ES-I3 (cell line): Measurements from ENCODE around the gene HOXA11.

Source experiments
- H3K36me3 ChIP-seq: 2 replicates; pipeline ENCODE4 v1.6.1; 2013; ENCODE audit warnings: mild to moderate bottlenecking, low read length, control low read depth, moderate library complexity; ENCODE audit not compliant: insufficient read depth
- H3K4me1 ChIP-seq: 2 replicates; pipeline ENCODE4 v1.6.1; 2013; ENCODE audit warnings: mild to moderate bottlenecking, control low read depth, low read length; ENCODE audit not compliant: insufficient read depth
- H3K9ac ChIP-seq: 2 replicates; pipeline ENCODE4 v1.6.1; 2013; ENCODE audit warnings: low read depth, mild to moderate bottlenecking, low read length, moderate library complexity
- H3K9me3 ChIP-seq: 2 replicates; pipeline ENCODE4 v1.6.1; 2013; ENCODE audit warnings: mild to moderate bottlenecking, low read length, moderate library complexity; ENCODE audit not compliant: control insufficient read depth, insufficient read depth

The HOXA11 gene

DNA sequence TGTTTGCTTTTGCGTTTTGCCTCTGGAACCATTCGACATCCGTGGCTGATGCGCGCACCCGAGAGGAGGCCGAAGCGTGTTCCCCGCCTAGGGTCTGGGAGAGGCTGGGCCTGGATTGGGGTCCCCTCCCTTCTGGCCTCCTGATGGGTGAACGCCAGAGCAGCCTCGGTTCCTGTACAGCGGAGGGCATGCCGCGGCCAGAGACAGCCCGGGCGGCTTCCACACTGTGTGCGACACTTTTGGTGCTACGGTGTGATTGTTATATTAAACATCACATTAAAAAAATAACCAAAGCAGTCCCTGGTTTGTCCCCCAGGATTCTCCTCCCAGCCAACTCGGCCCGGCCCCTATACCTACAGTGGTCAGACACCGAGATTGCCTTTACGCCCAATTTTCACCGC is 24.9 kb downstream of the HOXA11 start:
- no peaks in the 10 kb centered on the region for H3K36me3 ChIP-seq

DNA sequence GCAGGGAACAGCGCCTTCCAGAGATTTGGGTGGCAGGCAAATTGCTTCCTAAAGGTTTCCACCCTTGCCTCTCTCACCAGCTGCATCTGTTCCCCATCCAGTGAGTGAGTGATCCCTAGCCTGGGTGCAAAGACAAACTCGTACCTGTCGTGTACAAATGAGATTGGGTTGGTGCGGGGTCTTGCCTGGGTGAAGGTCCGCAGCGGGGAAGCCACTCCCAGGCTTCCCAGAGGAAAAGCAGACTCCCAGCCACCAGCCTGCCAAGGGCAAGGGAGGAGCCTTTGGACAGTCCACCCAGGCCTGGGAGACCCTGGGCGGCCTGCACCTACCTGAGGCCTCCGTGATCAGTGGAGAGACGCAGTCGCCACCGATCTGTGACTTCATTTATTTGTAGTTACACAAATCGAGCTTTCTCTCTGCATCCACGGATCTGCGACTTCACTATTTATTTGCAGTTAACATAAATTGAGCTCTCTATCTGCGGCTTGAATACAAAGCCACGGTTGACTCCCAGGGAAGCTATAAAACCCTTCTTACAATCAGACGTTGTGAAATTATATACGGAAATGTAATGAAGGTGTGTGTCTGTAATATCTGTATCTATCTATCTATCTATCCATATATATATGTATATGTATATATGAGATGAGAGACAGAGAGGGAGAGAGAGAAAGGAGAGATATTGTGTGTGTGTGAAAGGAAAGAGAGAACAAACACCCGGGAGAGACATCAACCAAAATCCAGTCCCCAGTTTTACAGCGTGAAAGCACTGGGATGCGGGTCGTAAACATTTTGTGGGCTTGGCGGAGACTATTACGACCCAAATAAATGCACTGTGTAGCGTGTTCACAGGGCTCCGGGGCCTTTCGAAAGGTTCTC is 25.5 kb downstream of the HOXA11 start:
- no peak overlapping the region for H3K9ac ChIP-seq
- H3K9me3 ChIP-seq: peaks cover 3% of the 10 kb centered on the region; the same call in 1 of the 2 replicates
- no peaks in the 10 kb centered on the region for H3K4me1 ChIP-seq
- no peaks in the 10 kb centered on the region for H3K36me3 ChIP-seq

More for the DNA sequence above, 24.9 kb downstream of the HOXA11 start:
- Histone ChIP-seq H3K9me3 (peaks cover 3% of the 10 kb centered on the region; the same call in 1 of the 2 replicates), H3K4me1 (no peaks in the 10 kb centered on the region), H3K9ac (peak overlapping the region; percentile 61; the same call in 1 of the 2 replicates)

DNA sequence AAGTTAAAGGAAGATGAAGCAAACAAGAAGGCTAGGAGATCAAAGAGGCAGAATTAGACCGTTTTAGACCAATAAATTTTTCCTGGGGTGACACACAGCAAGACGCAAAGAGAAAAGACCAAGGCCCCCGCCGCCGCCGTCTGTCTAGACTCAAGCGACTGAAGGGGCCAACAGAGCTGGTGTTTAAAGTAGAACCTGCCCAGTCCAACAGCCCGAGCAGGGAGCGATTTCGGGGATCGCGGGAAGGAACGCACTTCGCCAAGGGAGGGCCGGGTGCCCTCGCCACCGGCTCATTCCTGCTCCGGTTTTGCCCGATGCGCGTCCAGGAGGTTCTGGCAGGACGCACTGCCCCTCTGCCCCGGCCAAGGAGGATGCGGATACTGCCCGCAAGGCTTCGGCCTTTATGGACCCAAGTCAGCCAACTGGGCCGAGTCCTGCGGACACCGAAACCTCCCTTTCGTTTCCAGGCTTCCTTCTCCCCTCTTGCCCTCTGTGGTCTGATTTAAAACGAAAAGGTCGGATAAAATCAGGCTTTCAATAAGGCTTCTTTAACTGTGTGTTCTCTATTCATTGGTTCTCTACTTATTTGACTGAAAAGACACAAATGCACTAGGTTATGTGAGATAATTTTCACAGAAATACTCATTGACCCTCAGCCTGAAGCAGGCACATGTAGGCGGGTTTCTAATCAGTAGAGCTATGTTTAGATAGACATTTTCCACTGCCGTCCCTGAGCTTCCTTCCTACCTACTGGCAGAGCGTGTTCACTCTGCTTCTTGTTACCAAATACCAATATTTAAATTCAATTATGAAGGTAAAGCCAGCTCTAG is 26.4 kb downstream of the HOXA11 start:
- no peak overlapping the region for H3K9ac ChIP-seq
- no peaks in the 10 kb centered on the region for H3K4me1 ChIP-seq
- no peaks in the 10 kb centered on the region for H3K36me3 ChIP-seq
- peaks cover 3% of the 10 kb centered on the region; the same call in 1 of the 2 replicates for H3K9me3 ChIP-seq

DNA sequence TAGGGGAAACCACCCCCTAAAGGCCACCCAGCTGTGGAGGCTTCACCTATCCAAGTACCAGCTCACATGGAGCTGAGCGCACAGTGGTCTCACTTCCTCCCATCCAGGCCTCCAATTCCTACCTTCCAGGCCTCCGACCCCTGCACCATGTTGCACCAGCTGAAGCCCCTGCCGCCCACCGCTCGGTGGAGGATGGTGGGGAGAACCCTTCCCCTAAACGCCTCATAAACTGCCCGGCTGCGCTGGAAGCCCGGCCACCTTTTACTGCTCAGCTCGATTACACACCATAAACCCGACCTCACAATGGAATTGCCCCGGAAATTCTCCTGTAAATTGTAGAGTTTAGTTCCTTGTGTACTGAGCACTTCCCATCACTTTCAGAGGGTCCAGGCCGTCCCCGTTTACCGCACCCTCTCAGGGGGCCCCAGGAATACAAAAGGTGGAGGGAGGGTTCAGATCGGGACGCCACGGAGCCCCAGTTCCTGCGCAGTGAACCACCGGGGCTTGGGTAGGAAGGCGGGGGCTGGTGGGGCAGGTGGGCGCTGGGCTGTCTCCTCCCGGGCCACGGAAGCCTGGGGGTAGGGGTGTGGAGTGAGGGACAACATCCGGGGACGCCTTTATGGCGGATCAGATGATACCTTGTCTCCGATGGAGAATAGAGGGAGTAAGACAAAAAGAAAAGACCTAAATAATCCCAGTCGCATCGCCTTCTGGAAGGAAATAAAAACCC is 27.2 kb downstream of the HOXA11 start:
- no peak overlapping the region for H3K9ac ChIP-seq
- no peaks in the 10 kb centered on the region for H3K36me3 ChIP-seq
- H3K9me3 ChIP-seq: peaks cover 3% of the 10 kb centered on the region; the same call in 1 of the 2 replicates
- H3K4me1 ChIP-seq: no peaks in the 10 kb centered on the region

DNA sequence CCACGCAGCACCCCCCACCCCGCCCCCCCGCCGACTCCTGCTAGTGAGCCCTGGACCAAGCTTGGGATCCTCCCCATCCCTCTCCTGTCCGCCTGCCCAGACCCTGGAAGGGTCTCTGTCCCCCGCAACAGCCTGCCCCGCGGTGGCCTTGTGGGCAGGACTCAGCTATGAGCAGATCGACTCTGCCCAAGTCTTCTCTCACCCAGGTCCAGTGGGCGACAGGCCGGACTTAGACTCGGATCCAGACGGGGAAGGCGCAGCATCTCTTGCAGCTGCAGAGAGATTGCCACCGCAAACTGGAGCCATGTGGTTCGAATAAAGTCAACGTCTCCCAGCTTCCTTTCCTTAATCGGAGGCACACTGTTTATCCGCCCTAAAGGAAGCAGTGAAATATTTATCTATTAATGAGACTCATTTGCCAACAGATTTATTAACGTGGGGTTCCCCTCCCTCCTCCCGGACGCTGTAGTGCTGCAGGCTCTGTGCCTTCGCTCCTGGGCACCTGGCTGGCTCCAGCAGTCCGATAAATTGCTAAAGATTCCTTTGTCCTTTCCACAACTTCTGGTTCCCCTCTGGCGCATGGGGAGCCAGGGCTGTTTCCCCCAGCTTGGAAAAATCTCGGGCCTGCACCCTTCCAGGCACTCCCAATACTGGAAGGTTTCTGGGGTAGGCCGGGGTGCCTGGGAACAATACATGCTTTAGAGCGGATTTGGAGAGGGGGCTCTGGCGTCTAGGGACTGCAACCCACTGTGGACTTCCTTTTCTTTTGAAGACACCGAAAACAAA is 27.9 kb downstream of the HOXA11 start:
- Histone ChIP-seq H3K4me1 (no peaks in the 10 kb centered on the region), H3K9ac (no peak overlapping the region), H3K36me3 (no peaks in the 10 kb centered on the region), H3K9me3 (peaks cover 3% of the 10 kb centered on the region; the same call in 1 of the 2 replicates)

DNA sequence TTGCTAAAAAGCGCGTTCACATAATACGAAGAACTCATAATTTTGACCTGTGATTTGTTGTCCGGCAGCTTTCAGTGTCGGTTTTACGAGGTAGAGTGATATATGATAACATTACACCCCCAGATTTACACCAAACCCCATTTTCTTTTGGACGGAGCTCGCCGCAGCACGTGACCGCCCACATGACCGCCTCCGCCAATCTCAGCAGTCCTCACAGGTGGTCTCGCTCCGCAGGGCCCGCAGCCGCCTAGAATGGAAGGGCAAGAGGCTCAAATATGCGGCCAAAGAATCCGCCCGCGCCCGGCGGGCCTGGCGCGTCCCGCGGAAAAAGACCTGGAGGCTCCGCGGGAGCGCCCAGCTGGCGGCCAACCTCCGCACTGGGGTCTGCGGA is 28.5 kb downstream of the HOXA11 start, which contains the start of gene HOXA7:
Gene HOXA7 (minus strand): TSS at position 168 of the 391 bp plus-strand sequence. CDS start 130 bp downstream, at position 38.
- peak within 1 kb of the TSS; percentile 43; the same call in 1 of the 2 replicates for H3K9ac ChIP-seq
- peaks cover 3% of the 10 kb centered on the region; the same call in 1 of the 2 replicates for H3K9me3 ChIP-seq

DNA sequence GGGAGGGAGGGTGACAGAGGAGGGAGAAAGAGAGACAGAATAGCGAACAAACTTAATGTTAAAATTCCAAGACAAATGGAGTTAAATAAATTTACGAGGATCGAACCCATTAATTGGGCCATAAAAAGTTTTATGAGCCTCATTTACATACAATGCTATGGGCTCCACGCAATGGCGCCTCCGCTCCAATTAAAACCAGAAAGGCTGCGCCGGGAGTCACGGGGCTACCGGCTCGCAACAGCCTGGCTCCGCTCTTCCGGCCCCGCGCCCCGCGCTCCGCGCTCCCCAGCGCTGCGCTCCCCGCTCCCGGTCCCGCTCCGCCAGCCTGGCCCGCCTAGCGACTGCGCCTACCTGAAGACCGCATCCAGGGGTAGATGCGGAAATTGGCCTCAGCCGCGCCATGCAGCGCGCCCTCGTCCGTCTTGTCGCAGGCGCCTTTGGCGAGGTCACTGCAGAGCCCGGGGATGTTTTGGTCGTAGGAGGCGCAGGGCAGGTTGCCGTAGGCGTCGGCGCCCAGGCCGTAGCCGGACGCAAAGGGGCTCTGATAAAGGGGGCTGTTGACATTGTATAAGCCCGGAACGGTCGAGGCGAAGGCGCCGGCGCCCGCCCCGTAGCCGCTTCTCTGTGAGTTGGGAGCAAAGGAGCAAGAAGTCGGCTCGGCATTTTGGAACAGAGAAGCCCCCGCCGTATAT is 29.1 kb downstream of the HOXA11 start:
- H3K9me3 ChIP-seq: peaks cover 3% of the 10 kb centered on the region; the same call in 1 of the 2 replicates
- no peaks in the 10 kb centered on the region for H3K4me1 ChIP-seq
- no peaks in the 10 kb centered on the region for H3K36me3 ChIP-seq
- H3K9ac ChIP-seq: peak overlapping the region; percentile 43; the same call in 1 of the 2 replicates

More for the DNA sequence above, 28.5 kb downstream of the HOXA11 start, which contains the start of gene HOXA7:
- H3K4me1 ChIP-seq: no peaks in the 10 kb centered on the region
- no peaks in the 10 kb centered on the region for H3K36me3 ChIP-seq

DNA sequence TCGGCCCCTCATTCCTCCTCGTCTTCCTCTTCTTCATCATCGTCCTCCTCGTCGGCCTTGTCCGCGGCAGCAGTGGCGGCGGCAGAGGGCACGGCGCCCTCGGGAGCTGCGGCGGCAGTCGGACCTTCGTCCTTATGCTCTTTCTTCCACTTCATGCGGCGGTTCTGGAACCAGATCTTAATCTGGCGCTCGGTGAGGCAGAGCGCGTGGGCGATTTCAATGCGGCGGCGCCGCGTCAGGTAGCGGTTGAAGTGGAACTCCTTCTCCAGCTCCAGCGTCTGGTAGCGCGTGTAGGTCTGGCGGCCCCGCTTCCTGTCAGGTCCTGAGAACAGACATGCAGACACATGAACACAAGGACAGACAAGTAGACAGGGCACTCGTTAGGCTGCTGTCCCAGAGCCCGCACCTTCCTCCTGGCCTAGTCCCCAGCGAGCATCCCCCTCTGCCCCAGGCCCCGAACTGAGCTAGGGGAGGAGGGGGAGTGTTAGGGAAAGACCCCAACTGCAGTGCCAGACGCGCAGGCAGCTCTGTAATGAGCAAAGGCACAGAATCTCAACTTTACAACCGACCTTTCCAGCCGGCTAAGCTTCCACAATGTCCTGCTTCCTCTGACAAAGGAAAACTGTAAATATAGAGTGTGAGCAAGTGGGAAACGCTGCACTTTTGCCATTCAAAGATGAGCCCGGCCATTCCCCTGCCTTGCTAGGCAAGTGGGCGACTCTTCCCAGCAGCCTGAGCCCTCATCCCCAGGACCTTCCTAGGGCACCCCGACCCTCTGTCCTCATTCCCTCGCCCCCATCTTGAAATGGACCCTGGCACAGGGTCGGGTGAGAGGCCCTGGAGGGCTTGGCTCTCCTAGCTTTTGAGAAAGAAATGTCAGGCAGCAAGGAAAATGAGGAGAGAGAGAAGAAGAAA is 29.9 kb downstream of the HOXA11 start:
- Histone ChIP-seq H3K9ac (no peak overlapping the region), H3K36me3 (no peaks in the 10 kb centered on the region), H3K9me3 (peaks cover 3% of the 10 kb centered on the region; the same call in 1 of the 2 replicates), H3K4me1 (no peaks in the 10 kb centered on the region)

DNA sequence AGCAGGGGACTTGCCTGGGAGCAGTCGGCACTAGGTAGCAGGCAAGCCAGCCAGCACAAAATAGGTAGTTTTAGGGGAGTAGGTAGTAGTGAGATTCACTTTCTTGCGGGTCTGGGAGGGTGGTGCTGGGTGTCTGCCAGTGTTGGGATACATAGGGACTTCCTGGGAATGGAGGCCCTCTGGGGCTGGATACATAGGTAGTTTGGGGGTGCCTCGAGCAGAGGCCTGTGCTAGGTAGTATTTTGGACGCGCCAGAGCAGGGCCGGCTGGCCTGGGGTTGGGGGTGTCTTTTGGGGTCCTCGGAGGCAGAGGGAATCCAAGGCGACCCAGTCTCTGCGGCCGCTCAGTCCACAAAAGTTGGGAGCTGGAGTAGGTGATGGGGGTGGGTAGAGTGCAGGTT is 30.7 kb downstream of the HOXA11 start:
- Histone ChIP-seq H3K4me1 (no peaks in the 10 kb centered on the region), H3K9ac (no peak overlapping the region), H3K36me3 (no peaks in the 10 kb centered on the region), H3K9me3 (peaks cover 3% of the 10 kb centered on the region; the same call in 1 of the 2 replicates)

DNA sequence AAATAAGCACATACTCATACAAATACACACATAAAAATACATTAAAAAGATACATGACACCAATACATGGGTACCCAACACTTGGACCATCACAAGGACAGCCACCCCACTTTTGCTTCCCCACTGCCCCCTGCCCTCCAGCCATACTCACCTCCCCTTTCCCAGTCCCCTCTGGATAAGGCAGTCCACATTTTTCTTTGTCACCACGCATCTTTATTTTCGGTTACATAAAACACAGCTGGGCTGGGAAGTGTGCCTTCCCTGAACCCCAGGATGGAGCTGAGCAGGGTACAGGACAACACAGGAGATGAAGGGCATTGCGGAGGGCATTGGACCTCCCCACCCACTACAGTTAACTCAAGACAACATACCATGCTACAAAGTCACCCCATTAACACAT is 31.5 kb downstream of the HOXA11 start:
- Histone ChIP-seq H3K4me1 (no peaks in the 10 kb centered on the region), H3K36me3 (no peaks in the 10 kb centered on the region), H3K9ac (no peak overlapping the region), H3K9me3 (peaks cover 3% of the 10 kb centered on the region; the same call in 1 of the 2 replicates)

DNA sequence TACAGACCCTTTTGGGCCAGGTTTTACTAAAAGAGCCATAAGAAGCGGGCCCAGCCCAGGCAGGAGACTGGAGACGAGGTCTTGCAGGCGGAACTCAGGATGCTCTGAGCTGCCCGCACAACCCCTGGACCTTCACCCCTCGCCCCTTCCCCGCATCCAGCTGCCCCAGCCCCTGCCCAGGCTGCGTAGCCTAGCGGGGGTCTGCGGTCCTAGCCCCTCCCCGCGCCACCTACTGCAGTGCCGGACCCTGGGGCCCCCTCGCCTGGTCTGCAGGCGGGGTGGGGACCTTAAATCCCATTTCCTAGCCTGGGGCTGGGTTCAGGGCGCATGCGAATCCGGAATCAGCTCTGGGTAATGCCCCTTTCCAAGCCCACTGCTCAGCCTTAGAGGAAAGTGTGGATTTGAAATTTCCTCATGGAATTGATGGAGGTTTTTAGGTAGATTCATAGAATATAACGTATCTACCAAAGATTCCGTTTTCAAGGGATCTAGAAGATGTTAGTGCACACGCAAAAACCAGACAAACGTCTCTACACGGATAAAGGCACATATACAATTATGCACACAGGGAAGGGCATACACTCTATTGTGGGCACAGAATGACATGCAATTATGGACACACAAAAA is 32.1 kb downstream of the HOXA11 start:
- no peaks in the 10 kb centered on the region for H3K4me1 ChIP-seq
- H3K9ac ChIP-seq: no peak overlapping the region
- no peaks in the 10 kb centered on the region for H3K36me3 ChIP-seq
- H3K9me3 ChIP-seq: peaks cover 3% of the 10 kb centered on the region; the same call in 1 of the 2 replicates
